ENCODE measurements around the gene A1CF.
"Not testable (repeated sequence)": the region's sequence is repeated elsewhere in the genome, so short reads cannot be mapped to it uniquely, and the experiment has no call there.

A1CF gene

DNA sequence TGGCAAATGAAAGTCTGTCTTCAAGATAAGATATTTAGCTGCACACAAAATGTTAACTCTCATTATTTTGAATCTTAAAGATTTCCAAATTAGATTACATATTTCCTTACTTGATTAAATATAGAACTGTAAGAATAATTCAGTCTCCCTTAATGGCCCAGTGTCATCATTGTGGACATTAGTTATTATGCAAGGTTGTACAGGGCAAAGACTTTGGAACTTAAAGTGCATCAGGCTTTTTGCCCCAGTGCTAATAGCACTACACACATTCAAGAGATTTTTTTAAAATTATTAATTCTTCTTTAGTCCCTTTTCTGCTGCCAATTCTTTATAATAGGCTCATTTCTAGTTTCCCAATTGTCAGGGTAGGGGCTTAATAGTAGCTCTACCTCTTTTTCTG, 103.4 kb downstream of the A1CF start:
- not testable (repeated sequence) for DNase-seq

DNA sequence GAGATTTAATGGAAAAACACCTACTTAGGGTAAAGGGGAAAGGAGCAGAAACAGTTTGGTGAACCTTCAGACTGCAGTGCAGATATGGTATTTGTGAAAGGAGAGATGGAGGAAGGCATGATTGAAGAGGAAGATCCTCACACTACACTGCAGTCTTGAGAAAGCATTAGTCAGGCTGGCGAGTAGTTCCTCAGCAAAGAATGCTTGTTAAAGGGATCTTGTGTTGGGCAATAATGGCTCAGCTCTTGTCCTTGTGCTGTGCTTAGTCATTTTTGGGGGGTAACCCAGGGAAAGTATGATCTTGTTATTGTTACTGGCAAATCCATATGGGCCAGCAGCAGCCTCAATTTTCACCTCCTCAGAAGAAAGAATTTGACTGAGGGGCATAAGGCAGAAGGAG, 105.4 kb downstream of the A1CF start:
- DNase-seq: not testable (repeated sequence)

DNA sequence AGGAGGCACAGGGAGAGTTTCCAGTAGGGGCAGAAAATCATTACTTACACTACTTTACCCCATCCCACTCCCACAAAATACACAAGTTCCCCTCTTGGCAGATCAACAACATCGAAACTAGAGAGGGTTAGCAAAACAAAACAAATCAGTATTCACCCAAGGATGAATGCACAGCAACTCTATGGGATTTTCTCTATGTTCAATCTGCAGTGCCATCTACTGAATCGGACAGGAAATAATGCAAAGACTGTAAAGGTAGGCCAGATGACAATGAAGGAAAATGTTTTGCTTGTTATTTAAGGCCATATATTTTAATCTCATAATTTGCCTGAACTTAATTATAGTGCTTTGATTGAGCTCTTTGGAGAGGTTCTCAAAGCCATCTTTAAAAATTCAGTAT, 110.6 kb downstream of the A1CF start:
- DNase-seq: not testable (repeated sequence)

DNA sequence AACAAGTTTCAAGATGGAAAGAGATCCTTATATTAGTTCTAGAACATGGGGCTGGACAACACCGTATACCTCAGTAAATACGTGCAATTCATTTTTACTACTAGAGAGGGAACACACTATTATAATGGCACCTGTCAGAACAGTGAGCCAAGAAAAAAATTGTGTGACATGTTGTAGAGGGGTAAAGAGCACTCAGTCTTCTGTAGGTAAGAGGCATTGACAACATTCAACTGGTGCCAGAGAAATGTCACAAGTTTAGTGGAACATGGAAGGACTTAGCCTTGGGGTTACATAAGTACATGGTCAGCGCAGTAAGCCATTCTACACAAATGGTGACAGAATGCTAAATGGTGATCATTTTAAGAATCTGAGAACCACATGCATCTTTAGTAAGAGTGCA, 113.4 kb downstream of the A1CF start:
- not testable (repeated sequence) for DNase-seq

- DNase-seq: not testable (repeated sequence)
Observed at GRCh38 chr10:50766774-50767513, 118.5 kb downstream of the A1CF start.

All from NCI-H524 treated with DMSO at 0.1 percent for 48 hours (cell line).